Measurements from ENCODE around the gene NCEH1. TPM values are rescaled to one million over a fixed set of nuclear protein-coding genes. Genes with fewer than 3 reads are reported as not detected.

Gene NCEH1
- total and polyA plus RNA-seq, 10 of the 15 experiments (the other 5 are each of a cell fraction or from before 2014, with no cell fraction given), result 1.8 to 8.1 (median 4.5) TPM

DNA sequence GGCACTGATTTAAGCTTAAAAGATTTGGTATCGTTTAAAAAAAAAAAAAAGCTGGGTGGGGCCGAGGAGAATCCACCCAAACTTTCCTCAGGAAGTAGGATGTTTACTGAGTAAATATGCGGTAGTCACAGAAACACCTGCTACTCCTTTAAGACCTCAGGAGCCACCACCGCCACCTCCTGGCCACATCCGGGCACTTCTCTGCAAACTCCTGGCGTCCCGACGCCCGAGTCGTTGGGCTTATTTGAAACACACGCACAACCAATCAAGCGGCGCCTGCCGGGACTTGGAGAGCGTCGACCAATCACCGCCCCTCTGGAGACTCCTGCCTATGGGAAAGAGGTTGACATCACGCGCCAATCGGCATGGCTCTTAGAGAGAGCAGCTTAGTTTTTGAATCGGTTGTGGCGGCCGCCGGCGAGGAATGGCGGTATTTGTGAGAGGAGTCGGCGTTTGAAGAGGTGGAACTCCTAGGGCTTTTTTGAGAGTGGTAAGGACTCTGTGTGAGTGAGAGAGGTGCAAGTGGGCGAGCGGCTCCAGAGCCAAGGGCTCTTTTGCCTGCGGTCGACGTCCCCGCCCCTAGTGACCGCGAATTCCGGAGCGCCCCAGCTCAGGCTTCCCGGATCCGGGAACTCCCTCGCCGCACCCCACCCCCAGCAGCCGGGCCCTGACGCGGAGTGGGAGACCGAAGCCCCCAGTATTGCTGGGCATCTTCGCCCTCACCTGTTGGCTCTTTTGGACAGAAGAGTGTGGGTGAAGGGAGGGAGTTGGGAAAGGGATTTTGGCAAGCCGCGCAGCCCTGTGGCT is 39.7 kb upstream of the NCEH1 start, which contains the start of gene ECT2 (continued):
- TF ChIP-seq TCF7 (IDR thresholded peaks at IDR 0.05; ENCODE audit: borderline replicate concordance) (no peak), NR2C1 (IDR thresholded peaks at IDR 0.05) (no peak), RELA (IDR thresholded peaks at IDR 0.05; ENCODE audit: borderline replicate concordance, partially characterized antibody) (no peak), SIX5 (IDR thresholded peaks at IDR 0.05; ENCODE audit: low read depth, low read length, severe bottlenecking) (no peak), JUND (IDR thresholded peaks at IDR 0.05; ENCODE audit: low read depth, low read length) (0 out of 2 replicates have a peak, but pooled peaks have one; percentile 24), SREBF2 (IDR thresholded peaks at IDR 0.05; ENCODE audit: low read length) (peak; percentile 81), SUZ12 (IDR thresholded peaks at IDR 0.05; ENCODE audit: unreplicated experiment) (no peak), BCL11A (IDR thresholded peaks at IDR 0.05; ENCODE audit: low read depth, low read length) (no peak), POU2F2 (IDR thresholded peaks at IDR 0.05; ENCODE audit: borderline replicate concordance, low read depth, low read length) (peak; percentile 56; the same call in 1 of the 3 replicates), POLR2AphosphoS2 (IDR thresholded peaks at IDR 0.05; ENCODE audit: low read depth, low read length) (0 out of 2 replicates have a peak, but pooled peaks have one; percentile 60), FOXM1 (IDR thresholded peaks at IDR 0.05; ENCODE audit: low read depth, low read length) (peak; percentile 94), SIN3A (IDR thresholded peaks at IDR 0.05; ENCODE audit: low read depth, low read length) (peak; percentile 94), EZH2 (IDR thresholded peaks at IDR 0.05; ENCODE audit: borderline replicate concordance, control insufficient read depth, low read depth, low read length) (no peak), ZNF384 (IDR thresholded peaks at IDR 0.05; ENCODE audit: borderline replicate concordance, low read depth, low read length) (peak; percentile 88; the same call in 1 of the 2 replicates), NFYA (IDR thresholded peaks at IDR 0.05; ENCODE audit: borderline replicate concordance, low read depth, low read length) (peak; percentile 63), TAF1 (IDR thresholded peaks at IDR 0.05; ENCODE audit: borderline replicate concordance, low read depth, low read length) (peak; percentile 53; the same call in 1 of the 2 replicates), TBL1XR1 (IDR thresholded peaks at IDR 0.05; ENCODE audit: low read depth, low read length) (no peak; the same call in 1 of the 2 replicates), KAT2A (conservative IDR thresholded peaks at IDR 0.05; ENCODE audit: control insufficient read depth, low read depth, low read length) (no peak), EED (IDR thresholded peaks at IDR 0.05; ENCODE audit: low read depth) (peak; percentile 56), ZZZ3 (IDR thresholded peaks at IDR 0.05; ENCODE audit: control insufficient read depth, insufficient read length, low read depth) (no peak)
- TF ChIP-seq, protein P1, sequence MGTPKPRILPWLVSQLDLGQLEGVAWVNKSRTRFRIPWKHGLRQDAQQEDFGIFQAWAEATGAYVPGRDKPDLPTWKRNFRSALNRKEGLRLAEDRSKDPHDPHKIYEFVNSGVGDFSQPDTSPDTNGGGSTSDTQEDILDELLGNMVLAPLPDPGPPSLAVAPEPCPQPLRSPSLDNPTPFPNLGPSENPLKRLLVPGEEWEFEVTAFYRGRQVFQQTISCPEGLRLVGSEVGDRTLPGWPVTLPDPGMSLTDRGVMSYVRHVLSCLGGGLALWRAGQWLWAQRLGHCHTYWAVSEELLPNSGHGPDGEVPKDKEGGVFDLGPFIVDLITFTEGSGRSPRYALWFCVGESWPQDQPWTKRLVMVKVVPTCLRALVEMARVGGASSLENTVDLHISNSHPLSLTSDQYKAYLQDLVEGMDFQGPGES (IDR thresholded peaks at IDR 0.05), result peak; percentile 66; the same call in 1 of the 2 replicates
- TF ChIP-seq, protein P2, sequence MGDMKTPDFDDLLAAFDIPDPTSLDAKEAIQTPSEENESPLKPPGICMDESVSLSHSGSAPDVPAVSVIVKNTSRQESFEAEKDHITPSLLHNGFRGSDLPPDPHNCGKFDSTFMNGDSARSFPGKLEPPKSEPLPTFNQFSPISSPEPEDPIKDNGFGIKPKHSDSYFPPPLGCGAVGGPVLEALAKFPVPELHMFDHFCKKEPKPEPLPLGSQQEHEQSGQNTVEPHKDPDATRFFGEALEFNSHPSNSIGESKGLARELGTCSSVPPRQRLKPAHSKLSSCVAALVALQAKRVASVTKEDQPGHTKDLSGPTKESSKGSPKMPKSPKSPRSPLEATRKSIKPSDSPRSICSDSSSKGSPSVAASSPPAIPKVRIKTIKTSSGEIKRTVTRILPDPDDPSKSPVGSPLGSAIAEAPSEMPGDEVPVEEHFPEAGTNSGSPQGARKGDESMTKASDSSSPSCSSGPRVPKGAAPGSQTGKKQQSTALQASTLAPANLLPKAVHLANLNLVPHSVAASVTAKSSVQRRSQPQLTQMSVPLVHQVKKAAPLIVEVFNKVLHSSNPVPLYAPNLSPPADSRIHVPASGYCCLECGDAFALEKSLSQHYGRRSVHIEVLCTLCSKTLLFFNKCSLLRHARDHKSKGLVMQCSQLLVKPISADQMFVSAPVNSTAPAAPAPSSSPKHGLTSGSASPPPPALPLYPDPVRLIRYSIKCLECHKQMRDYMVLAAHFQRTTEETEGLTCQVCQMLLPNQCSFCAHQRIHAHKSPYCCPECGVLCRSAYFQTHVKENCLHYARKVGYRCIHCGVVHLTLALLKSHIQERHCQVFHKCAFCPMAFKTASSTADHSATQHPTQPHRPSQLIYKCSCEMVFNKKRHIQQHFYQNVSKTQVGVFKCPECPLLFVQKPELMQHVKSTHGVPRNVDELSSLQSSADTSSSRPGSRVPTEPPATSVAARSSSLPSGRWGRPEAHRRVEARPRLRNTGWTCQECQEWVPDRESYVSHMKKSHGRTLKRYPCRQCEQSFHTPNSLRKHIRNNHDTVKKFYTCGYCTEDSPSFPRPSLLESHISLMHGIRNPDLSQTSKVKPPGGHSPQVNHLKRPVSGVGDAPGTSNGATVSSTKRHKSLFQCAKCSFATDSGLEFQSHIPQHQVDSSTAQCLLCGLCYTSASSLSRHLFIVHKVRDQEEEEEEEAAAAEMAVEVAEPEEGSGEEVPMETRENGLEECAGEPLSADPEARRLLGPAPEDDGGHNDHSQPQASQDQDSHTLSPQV (IDR thresholded peaks at IDR 0.05), result no peak
- TF ChIP-seq, protein P3, sequence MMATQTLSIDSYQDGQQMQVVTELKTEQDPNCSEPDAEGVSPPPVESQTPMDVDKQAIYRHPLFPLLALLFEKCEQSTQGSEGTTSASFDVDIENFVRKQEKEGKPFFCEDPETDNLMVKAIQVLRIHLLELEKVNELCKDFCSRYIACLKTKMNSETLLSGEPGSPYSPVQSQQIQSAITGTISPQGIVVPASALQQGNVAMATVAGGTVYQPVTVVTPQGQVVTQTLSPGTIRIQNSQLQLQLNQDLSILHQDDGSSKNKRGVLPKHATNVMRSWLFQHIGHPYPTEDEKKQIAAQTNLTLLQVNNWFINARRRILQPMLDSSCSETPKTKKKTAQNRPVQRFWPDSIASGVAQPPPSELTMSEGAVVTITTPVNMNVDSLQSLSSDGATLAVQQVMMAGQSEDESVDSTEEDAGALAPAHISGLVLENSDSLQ (IDR thresholded peaks at IDR 0.05), result peak; percentile 57; the same call in 1 of the 2 replicates
